GM12874 (cell line): ENCODE measurements around the gene SPTBN4.

Experiments used
- TF ChIP-seq, protein P1 (sequence below): IDR thresholded peaks from 2 replicates; pipeline ENCODE4 v1.5.1; 2011; ENCODE audit warnings: low read depth, mild to moderate bottlenecking, control low read depth, low read length, moderate library complexity; ENCODE audit not compliant: insufficient read depth

SPTBN4 gene

DNA sequence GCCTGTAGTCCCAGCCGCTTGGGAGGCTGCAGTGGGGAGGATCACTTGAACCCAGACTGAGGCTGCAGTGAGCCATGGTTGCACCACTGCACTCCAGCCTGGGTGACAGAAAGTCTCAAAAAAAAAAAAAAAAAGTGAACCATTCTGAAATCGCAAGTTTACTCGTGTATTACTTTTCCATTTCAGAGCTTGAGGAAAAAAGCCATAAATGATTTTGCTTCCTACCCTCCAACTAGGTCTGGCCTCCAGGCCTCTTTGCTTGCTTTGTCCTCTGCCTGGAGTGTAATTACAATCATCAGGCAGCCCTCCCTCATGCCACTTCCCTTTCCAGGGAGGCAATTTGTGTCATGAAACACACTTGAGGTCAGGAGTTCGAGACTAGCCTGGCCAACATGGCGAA, 9.8 kb upstream of the SPTBN4 start:
- TF ChIP-seq, protein P1, sequence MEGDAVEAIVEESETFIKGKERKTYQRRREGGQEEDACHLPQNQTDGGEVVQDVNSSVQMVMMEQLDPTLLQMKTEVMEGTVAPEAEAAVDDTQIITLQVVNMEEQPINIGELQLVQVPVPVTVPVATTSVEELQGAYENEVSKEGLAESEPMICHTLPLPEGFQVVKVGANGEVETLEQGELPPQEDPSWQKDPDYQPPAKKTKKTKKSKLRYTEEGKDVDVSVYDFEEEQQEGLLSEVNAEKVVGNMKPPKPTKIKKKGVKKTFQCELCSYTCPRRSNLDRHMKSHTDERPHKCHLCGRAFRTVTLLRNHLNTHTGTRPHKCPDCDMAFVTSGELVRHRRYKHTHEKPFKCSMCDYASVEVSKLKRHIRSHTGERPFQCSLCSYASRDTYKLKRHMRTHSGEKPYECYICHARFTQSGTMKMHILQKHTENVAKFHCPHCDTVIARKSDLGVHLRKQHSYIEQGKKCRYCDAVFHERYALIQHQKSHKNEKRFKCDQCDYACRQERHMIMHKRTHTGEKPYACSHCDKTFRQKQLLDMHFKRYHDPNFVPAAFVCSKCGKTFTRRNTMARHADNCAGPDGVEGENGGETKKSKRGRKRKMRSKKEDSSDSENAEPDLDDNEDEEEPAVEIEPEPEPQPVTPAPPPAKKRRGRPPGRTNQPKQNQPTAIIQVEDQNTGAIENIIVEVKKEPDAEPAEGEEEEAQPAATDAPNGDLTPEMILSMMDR = no peak

DNA sequence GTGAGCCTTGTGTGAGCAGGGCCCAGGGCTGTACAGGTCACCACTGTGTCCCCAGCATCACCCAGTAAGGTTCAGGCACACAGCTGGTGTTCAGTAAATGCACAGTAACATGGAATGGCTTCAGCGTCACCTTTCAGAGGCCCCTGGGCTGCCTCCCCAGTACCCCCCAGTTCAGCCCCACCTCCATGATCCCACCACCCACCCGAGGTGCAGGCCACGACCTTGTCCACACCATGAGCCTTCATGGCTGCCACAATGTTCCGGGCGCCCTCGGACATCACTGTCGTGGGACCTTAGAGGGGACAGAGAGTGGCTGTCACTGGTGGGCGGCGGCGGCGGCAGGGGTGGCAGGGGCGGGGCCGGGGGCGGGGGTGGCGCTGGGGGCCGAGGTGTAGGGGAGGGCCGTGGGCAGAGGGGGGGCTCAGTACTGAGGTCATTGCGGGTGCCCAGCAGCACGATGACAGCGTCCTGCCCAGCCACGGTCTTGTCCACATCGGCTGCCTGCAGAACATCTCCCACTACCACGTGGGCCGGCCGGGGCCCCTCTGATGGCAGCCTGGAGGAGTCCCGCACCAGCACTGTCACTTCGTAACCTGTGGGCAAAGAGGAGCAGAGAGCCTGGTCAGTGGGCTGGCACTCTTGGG, 8.7 kb upstream of the SPTBN4 start:
- TF ChIP-seq, protein P1 = no peak

DNA sequence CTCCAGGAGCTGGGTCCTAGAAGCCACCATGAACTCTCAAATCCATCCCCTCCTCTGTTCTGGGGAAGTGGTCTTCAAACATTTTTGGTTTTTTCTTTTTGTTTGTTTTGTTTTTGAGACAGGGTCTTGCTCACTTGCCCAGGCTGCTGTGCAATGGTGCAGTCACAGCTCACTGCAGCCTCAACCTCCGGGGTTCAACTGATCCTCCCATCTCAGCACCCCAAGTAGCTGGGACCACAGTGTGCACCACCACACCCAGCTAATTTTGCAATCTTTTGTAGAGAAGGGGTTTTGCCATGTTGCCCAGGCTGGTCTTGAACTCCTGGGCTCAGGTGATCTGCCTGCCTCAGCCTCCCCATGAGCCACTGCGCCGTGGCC, 8.2 kb upstream of the SPTBN4 start:
- TF ChIP-seq, protein P1 = no peak

DNA sequence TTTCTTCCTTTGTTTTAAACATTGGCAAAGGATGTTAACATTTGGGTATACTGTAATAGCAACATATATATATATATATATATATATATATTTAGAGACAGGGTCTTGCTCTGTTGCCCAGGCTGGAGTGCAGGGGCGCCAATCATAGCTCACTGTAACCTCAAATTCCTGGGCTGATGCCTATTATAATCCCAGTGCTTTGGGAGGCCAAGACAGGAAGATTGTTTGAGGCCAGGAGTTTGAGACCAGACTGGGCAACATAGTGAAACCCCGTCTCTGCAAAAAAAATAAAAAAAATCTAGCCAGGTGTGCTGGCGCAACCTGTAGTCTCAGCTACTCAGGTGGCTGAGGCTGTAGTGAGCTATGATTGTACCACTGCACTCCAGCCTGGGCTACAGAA, 6.6 kb upstream of the SPTBN4 start:
- TF ChIP-seq, protein P1 = no peak

DNA sequence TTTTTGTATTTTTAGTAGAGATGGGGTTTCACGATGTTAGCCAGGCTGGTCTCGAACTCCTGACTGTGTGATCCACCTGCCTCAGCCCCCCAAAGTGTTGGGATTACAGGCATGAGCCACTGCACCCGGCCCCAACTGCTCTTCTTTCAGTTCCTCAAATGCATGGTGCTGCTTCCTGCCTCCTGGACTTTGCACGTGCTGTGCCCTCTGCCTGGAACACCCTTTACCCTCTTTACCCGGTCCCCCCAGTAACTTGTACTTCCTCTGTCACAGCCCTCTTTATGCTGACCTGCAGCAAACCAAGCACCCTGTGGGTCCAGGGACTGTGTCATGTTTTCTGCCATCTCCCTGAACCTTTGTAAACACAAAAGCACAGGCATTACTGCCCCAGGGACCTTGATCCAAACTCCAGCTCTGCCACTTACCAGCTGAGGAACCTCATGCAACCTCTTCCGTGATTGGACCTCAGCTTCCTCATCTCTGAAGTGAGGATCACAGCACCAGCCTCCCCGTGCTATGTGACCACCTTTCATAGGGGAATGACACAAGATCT, 5.1 kb upstream of the SPTBN4 start:
- TF ChIP-seq, protein P1 = no peak

DNA sequence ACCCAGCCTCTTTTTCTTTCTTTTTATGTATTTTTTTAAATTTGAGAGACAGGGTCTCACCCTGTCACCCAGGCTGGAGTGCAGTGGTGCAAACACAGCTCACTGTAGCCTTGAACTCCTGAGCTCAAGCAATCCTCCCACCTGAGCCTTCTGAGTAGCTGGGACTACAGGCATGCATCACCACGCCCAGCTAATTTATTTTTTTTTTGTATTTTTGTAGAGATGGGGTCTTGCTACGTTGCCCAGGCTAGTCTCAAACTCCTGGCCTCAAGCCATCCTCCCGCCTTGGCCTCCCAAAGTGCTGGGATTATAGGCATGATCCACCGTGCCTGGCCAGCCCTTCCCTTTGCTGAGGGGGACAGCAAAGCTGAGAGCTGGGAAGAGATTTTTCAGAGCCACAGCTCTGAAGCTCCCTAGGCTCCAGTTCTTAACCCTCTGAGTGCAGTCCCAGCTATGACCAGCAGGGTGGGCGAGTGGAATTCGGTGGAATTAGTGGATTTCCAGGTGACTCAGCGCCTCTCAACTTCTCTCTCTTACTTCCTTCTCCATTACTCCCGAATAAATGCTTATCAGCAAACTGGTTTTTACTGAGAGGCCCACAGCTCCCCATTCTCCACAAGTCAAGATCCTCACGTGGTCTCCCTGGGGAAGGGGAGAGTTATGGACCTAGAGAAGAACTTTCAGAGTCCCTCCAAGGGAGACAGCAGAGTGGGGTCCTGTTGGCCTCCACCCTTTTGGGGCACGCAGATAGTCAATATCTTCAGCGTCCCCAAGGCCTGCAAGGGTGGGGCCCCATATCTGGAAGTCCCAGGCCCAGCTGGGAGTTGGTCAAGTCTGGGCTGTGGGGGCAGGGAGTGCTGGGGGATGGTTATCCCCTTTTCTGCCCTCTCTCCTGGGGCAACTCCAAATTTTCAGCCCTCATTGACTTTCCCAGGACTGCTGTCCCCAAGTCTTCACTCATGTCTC, 2.5 kb upstream of the SPTBN4 start:
- TF ChIP-seq, protein P1 = peak; percentile 81

DNA sequence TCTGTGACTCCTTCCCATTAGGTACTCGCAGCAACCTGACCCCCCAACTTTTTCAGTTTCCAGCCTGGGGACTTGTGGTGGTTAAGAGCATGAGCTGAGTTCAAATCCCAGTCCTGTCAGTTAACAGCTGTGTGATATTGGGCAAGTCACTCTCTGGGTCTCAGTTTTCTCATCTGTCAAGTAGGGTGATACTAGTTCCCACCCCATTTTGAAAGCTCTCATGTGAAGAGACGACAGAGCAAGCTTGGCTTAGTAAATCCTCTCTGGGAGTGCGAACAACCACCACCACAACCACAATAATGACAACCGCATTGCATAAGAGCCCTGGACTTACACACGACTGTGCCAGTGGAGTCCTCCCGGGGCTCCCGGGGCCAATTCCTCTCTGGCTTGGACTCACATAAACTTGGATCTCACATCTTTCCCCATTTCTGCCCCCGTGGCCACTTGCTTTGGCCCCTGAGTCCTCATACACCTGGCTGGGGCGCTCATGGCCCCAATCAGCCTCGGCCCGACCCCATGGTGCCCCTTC, 1.7 kb upstream of the SPTBN4 start:
- TF ChIP-seq, protein P1 = no peak
